GM19099 (cell line): Measurements from ENCODE around the gene FHOD3.

ENCODE experiments used
- POLR2A ChIP-seq: IDR thresholded peaks from 3 replicates; pipeline ENCODE4 v1.6.1; 2011; ENCODE audit warnings: low read depth; ENCODE audit not compliant: insufficient read length; ENCODE audit errors: extremely low read depth

Gene FHOD3

DNA sequence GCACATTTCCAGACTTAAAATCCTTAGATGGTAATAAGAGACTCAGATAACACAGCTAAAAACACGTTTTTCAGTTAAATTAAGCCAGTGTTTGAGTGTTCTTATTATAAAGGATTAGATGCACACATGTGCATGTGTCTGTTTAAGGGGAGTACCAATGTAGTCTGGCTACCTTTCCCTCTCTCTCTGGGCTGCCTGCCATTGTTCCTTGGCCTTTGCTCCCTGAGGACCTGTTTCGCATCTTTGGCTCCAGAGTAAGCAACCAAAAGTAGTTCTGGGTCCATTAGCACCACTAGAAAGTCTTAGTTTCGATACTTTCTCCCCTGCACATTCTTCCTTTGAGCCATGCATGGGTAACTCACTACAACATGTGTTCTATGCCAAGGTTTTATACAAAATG lies 303.0 kb downstream of the FHOD3 start:
- no peak for TF ChIP-seq POLR2A

DNA sequence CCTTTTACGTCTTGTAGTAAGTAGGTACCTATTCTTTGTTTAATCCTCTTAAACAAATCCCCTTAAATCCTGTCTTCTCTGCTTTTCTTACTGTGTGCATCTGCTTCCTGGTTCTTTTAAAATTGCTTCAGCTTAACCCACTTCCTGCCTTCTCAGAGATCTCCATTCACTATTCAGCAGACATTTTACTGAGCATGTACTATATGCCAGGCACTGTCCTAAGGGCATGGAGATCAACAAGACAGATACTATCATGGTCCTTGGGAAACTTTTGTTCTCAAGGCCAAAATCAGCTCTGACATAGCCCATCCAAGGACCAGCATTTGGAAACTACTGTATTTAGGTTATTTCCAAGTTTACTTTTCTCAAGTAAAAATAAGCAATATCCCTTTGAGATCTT lies 303.8 kb downstream of the FHOD3 start:
- TF ChIP-seq POLR2A: no peak

DNA sequence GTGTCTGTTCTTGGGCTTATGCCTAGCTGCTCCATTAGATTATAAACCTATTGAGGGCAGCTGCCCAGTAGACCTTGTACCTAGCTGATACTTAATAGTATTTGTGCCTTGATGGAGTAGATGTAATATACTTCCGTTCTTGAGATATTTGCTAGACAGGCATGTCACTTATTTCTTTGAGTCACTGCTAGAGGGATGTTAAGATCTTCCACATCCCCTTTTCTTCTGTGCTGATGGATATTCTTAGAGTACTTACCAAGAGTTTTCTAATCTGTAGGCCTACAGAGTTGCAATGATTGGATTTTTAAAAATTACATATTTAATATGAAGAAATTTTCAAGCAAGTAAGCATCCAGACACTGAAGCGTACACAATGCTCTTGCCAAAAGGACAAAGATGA lies 304.6 kb downstream of the FHOD3 start:
- no peak for TF ChIP-seq POLR2A

DNA sequence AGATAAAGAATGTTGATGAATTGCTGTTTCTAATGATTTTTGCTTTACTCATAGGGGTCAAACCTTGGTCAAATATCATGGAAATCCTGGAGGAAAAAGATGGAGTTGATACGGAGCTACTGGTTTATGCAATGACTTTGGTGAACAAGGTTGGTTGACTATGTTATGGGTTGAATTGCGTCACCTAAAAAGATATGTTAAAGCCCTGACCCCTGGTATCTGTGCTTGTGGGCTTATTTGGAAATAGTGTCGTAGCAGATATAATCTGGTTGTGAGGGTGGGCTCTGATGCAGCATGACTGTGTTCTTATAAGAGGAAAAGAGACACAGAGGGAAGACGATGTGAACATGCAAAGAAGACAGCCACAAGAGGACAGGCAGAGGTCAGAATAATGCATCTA lies 305.1 kb downstream of the FHOD3 start:
- no peak for TF ChIP-seq POLR2A

- no peak for TF ChIP-seq POLR2A
Observed at GRCh38 chr18:36608107-36608506, 310.6 kb downstream of the FHOD3 start.

DNA sequence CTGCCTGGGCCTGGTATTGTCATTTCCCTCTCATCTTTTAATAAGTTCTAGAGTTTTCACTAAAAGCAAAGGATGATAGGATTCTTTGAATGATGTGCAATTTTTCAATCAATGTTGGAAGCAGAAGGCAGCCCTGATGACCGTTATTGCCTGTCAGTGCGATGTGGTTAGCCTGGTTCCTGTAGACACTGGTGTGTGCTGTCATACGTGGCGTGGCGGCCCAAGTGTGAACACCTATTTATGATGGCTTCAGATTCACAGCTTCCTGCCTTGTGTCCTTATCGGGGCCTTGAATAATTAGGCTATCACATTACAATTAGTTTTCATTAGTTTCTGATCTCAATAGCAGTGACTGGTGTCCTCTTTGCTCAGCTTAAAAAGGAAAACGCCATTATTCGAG lies 312.7 kb downstream of the FHOD3 start:
- TF ChIP-seq POLR2A: no peak

DNA sequence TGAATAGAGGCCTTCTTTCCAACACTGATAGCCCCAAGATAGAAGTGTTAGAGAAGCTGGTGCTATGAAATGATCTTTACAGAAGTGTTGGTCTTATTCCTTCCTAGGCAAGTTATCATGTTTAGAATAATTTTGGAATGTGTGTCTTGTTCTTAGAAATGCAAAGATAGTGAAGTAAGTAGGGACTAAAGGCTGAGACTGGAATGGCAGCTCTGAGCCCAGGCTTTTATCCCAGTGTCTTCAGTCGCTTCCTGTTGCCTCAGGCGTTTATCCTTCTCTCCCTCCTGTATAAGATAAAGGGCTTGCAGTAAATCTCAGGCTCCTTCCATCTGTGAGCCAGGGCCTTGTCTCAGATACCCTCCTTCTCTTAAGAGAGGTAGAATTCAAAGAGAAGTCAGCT lies 313.1 kb downstream of the FHOD3 start:
- no peak for TF ChIP-seq POLR2A

- no peak for TF ChIP-seq POLR2A
Observed at GRCh38 chr18:36613069-36613468, 315.6 kb downstream of the FHOD3 start.

- no peak for TF ChIP-seq POLR2A
Observed at GRCh38 chr18:36613810-36614209, 316.3 kb downstream of the FHOD3 start.

DNA sequence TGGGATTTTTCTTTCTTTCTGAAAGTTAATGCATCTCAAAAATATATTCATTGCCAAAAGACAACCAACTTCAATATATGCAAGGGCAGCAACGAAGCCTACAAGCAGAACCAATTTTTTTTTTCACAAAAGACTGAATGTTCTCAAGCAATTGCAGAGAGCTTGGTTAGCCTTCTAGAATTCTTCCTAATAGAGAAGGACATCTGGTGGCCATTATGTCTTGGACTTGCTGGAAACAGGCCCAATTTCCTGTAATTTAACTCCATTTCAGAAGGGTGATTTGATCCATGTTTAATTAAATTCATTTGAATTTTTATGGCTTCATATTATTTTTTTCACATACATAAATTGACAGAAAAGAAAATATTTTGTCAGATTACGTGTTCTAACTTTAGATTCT lies 323.3 kb downstream of the FHOD3 start:
- no peak for TF ChIP-seq POLR2A

DNA sequence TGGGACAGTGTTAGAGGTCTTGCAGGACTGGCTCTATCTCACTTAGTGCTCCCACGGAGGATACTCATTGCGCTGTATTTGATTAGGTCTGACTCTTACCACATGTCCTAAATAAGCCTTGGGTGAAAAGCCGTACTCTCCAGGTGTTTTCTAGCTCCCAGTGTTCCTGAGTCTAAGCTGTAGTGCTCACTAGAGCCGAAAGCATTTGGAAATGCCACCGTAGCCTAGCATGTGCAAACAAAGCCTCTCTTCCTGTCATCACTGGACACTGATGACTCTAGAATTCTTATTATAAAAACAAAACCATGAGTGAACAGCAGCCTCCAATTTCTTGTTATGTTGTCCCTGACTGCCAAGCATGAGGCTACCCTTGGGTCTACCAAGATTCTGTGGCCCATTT lies 325.1 kb downstream of the FHOD3 start:
- TF ChIP-seq POLR2A: no peak

DNA sequence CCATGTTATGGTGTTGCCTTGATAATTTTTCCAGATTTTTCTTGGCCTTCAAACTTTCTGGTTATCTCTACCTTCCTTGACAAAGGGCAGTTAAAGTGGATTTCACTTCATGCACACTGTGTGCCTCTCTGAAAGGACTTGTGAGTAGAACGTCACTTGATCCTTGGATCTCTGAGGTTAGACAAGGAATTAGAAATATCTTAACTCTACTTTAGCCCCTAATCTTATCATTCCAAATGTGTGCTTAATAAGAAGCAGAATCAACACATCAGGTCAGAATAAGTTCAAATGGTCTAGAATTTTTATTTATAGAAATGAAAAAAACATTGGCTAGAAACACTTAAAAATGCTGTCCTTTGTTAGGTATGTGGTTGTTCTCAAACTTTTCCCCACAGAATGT lies 325.6 kb downstream of the FHOD3 start:
- no peak for TF ChIP-seq POLR2A

GRCh38 chr18:36623681-36624190 lies 326.2 kb downstream of the FHOD3 start:
- TF ChIP-seq POLR2A: no peak

DNA sequence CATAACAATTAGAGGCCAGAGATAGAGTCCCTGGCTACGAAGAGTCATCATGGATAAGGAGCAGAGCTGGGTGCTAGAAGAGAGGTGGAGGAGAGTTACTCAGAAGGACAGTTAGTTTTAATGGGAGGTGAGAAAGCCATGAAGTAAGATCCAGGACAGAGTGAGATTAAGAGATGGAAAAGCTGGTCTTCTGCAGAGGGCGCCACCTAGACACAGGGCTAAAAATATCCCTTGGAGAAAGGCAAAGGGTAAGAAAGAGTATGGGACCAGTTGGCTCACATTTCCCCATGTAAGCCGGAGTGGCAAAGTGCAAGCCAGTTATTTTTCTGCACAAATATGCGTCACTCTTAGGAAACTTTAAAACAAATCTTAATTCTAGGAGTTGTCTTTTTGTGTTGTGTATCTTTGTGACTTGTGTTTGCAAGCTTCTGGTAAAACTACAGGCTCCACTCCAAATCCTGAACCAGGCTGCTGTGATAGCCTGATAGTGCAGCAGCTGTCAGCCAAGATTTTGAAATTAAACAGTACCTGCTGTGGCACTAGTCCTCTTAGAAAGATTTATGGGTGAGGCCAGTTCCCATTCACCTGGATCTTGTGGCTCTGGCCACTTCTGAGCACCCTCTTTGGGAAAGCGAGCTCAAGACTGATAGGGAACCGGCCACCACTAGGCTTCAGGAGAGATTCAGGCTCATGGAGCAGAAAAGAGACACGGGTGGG lies 327.1 kb downstream of the FHOD3 start:
- no peak for TF ChIP-seq POLR2A

GRCh38 chr18:36625386-36625785 lies 327.9 kb downstream of the FHOD3 start:
- no peak for TF ChIP-seq POLR2A

GRCh38 chr18:36627637-36628036 lies 330.1 kb downstream of the FHOD3 start:
- TF ChIP-seq POLR2A: no peak
